Calu3 (cell line): ENCODE data around the gene CNDP2. TPM values are rescaled to one million over a fixed set of nuclear protein-coding genes. Genes with fewer than 3 reads are reported as not detected.
"Not testable (repeated sequence)": the region's sequence is repeated elsewhere in the genome, so short reads cannot be mapped to it uniquely, and the experiment has no call there.

Experiments used
- BruUV-seq: library from RNA; stranded (reverse); fragments of 400-500 nt; replicated peaks from 2 replicates; lab custom pipeline; 2021; lab: Mats Ljungman, UMichigan
- CTCF ChIA-PET: fragments of 300-600 bp; sonication (Branson Sonifier 250); formaldehyde crosslinking; loops from one replicate; lab custom pipeline; 2022; ENCODE audit warnings: antibody characterized with exemption; lab: Charles Lee
- DNase-seq: peaks from one replicate; pipeline ENCODE4 v3.0.0; 2022
- H3K27ac Mint-ChIP-seq: one replicate; pipeline ENCODE4 v1.8.0; 2022; ENCODE audit warnings: mixed read lengths; ENCODE audit not compliant: unreplicated experiment
- H3K27me3 Mint-ChIP-seq: one replicate; pipeline ENCODE4 v1.8.0; 2022; ENCODE audit warnings: mixed read lengths; ENCODE audit not compliant: unreplicated experiment
- H3K36me3 Mint-ChIP-seq: one replicate; pipeline ENCODE4 v1.8.0; 2022; ENCODE audit warnings: mild to moderate bottlenecking, moderate library complexity, mixed read lengths; ENCODE audit not compliant: insufficient read depth, unreplicated experiment
- H3K4me1 Mint-ChIP-seq: one replicate; pipeline ENCODE4 v1.8.0; 2022; ENCODE audit warnings: mild to moderate bottlenecking, low read depth, mixed read lengths; ENCODE audit not compliant: unreplicated experiment
- H3K4me3 Mint-ChIP-seq: one replicate; pipeline ENCODE4 v1.8.0; 2022; ENCODE audit warnings: mild to moderate bottlenecking, low read depth, moderate library complexity, mixed read lengths; ENCODE audit not compliant: unreplicated experiment
- H3K9me3 Mint-ChIP-seq: one replicate; pipeline ENCODE4 v1.8.0; 2022; ENCODE audit warnings: low read depth, mixed read lengths; ENCODE audit not compliant: unreplicated experiment
- CTCF ChIP-seq: fragments of 200-600 bp; IDR thresholded peaks from one replicate; pipeline ENCODE4 v1.8.0; 2022; ENCODE audit warnings: antibody characterized with exemption; ENCODE audit not compliant: unreplicated experiment
- intact Hi-C: fragments of 100-400 bp; cut with micrococcal nuclease; formaldehyde crosslinking; loops from one replicate; pipeline ENCODE4 v1.10.0; 2022; ENCODE audit not compliant: unreplicated experiment
- total RNA-seq: library from RNA; stranded (reverse); gene quantifications from 2 replicates; pipeline ENCODE4 v1.2.3, GENCODE V29; 2022

Gene CNDP2
- total RNA-seq, 1 experiment from 2014 or later, result 279 TPM

GRCh38 chr18:74522635-74523548, 26.7 kb downstream of the CNDP2 start:
- CTCF ChIA-PET, result interaction anchor here (0.6 to 1.0 kb wide), 2 partner anchors 11 to 353 kb away, joined by 3 read pairs; no protein-coding TSS in a partner anchor
- peaks cover 38% of the 10 kb centered on the region for H3K36me3 Mint-ChIP-seq
- peaks cover 7% of the 10 kb centered on the region for H3K4me1 Mint-ChIP-seq
- intact Hi-C loops, result no loop called here
- no peak overlapping the region for H3K4me3 Mint-ChIP-seq
- H3K9me3 Mint-ChIP-seq, result no peaks in the 10 kb centered on the region
- BruUV-seq, result no TSS peak
- H3K27ac Mint-ChIP-seq, result no peak overlapping the region
- no peak for TF ChIP-seq CTCF
- H3K27me3 Mint-ChIP-seq, result peaks cover 8% of the 10 kb centered on the region
- DNase-seq, result no peak

GRCh38 chr18:74524097-74524496, 27.9 kb downstream of the CNDP2 start:
- Mint-ChIP-seq H3K27me3 (peaks cover 8% of the 10 kb centered on the region), H3K27ac (no peak overlapping the region), H3K4me1 (peaks cover 7% of the 10 kb centered on the region), H3K9me3 (no peaks in the 10 kb centered on the region), H3K36me3 (peaks cover 28% of the 10 kb centered on the region), H3K4me3 (no peak overlapping the region)
- no peak for DNase-seq
- no TSS peak for BruUV-seq
- intact Hi-C loops, result no loop called here
- TF ChIP-seq CTCF, result no peak
- CTCF ChIA-PET, result no interaction called here

- intact Hi-C loops, H3K9me3 Mint-ChIP-seq, CTCF ChIA-PET, H3K4me1 Mint-ChIP-seq, H3K27ac Mint-ChIP-seq, DNase-seq, H3K4me3 Mint-ChIP-seq, BruUV-seq: not testable (repeated sequence)
- Mint-ChIP-seq H3K36me3 (peaks cover 23% of the 10 kb centered on the region), H3K27me3 (peaks cover 12% of the 10 kb centered on the region)
Observed at GRCh38 chr18:74524915-74525314, 28.8 kb downstream of the CNDP2 start.

GRCh38 chr18:74525741-74526140, 29.6 kb downstream of the CNDP2 start:
- CTCF ChIA-PET, result interaction anchor here (0.6 kb wide), 2 partner anchors 184 to 351 kb away, joined by 3 read pairs; no protein-coding TSS in a partner anchor
- no peak for DNase-seq
- Mint-ChIP-seq H3K4me3 (no peak overlapping the region), H3K4me1 (peaks cover 7% of the 10 kb centered on the region), H3K27me3 (peaks cover 20% of the 10 kb centered on the region), H3K27ac (no peak overlapping the region), H3K9me3 (no peaks in the 10 kb centered on the region), H3K36me3 (peaks cover 14% of the 10 kb centered on the region)
- BruUV-seq, result no TSS peak
- TF ChIP-seq CTCF, result no peak
- intact Hi-C loops, result no loop called here
